ENCODE results near the gene SPAG9. TPM values are rescaled to one million over a fixed set of nuclear protein-coding genes. Genes with fewer than 3 reads are reported as not detected.

SPAG9 gene
- total RNA-seq, 4 donors from 2014 or later: 139 to 171 (median 143) TPM

- no peak overlapping the region for H3K27ac ChIP-seq
- no peaks in the 10 kb centered on the region for H3K36me3 ChIP-seq
- in situ Hi-C loops (cut with MboI; ENCODE audit: low sequenced_read_pairs in 4 of 4) (no loop called here), intact Hi-C loops (cut with DNase I; ENCODE audit: low total_unique reads) (no loop called here)
- DNase-seq (no peak), ATAC-seq (no peak)
- TF ChIP-seq, protein P1, sequence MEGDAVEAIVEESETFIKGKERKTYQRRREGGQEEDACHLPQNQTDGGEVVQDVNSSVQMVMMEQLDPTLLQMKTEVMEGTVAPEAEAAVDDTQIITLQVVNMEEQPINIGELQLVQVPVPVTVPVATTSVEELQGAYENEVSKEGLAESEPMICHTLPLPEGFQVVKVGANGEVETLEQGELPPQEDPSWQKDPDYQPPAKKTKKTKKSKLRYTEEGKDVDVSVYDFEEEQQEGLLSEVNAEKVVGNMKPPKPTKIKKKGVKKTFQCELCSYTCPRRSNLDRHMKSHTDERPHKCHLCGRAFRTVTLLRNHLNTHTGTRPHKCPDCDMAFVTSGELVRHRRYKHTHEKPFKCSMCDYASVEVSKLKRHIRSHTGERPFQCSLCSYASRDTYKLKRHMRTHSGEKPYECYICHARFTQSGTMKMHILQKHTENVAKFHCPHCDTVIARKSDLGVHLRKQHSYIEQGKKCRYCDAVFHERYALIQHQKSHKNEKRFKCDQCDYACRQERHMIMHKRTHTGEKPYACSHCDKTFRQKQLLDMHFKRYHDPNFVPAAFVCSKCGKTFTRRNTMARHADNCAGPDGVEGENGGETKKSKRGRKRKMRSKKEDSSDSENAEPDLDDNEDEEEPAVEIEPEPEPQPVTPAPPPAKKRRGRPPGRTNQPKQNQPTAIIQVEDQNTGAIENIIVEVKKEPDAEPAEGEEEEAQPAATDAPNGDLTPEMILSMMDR (IDR thresholded peaks at IDR 0.05 in 4 of 5, conservative IDR thresholded peaks at IDR 0.05 in 1 of 5): no peak
- no peak for TF ChIP-seq POLR2A (IDR thresholded peaks at IDR 0.05)
- peaks cover 0 to 6% of the 10 kb centered on the region in 2 donors for H3K4me1 ChIP-seq
- no peaks in the 10 kb centered on the region for H3K9me3 ChIP-seq
- H3K27me3 ChIP-seq: no peaks in the 10 kb centered on the region
- H3K4me3 ChIP-seq: no peak overlapping the region
Measured at GRCh38 chr17:51142597-51142996, 21.9 kb upstream of the SPAG9 start.

GRCh38 chr17:51135956-51136355 is 15.3 kb upstream of the SPAG9 start:
- no peaks in the 10 kb centered on the region for H3K27me3 ChIP-seq
- TF ChIP-seq, protein P1 (IDR thresholded peaks at IDR 0.05 in 4 of 5, conservative IDR thresholded peaks at IDR 0.05 in 1 of 5): no peak
- no peak for TF ChIP-seq POLR2A (IDR thresholded peaks at IDR 0.05)
- DNase-seq (no peak), ATAC-seq (no peak)
- no peaks in the 10 kb centered on the region for H3K9me3 ChIP-seq
- no peak overlapping the region for H3K4me3 ChIP-seq
- H3K27ac ChIP-seq: peak overlapping the region in 1 of 4 donors; percentile 64
- H3K4me1 ChIP-seq: peaks cover 13 to 18% of the 10 kb centered on the region in 2 donors
- H3K36me3 ChIP-seq: no peaks in the 10 kb centered on the region
- intact Hi-C loops (cut with DNase I; ENCODE audit: low total_unique reads) (no loop called here), in situ Hi-C loops (cut with MboI; ENCODE audit: low sequenced_read_pairs in 4 of 4) (no loop called here)

DNA sequence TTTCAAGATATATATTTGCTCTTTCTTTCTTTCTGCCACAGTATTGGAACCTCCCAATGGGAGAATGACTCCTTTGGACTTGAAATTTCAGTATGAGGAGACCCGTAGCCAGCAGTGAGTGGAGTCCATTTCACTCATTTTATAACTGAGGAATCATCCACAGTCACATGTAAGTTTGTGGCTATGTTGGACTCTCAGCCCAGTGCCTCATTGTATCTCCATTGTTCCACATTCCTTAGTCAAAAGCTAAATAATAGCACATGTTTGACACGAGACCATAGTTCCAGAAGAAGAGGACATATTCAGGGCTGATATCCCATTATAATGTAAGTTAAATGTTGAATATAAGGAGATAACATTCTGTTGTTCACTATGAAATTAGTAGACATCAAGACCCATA is 12.7 kb upstream of the SPAG9 start:
- in situ Hi-C loops (cut with MboI; ENCODE audit: low sequenced_read_pairs in 4 of 4): no loop called here
- intact Hi-C loops (cut with DNase I; ENCODE audit: low total_unique reads): no loop called here
- no peaks in the 10 kb centered on the region for H3K36me3 ChIP-seq
- H3K27ac ChIP-seq: peak overlapping the region; percentile 74 to 89 (median 82)
- ATAC-seq (peak; percentile 12 to 21), DNase-seq (no peak)
- H3K4me3 ChIP-seq: no peak overlapping the region
- H3K27me3 ChIP-seq: no peaks in the 10 kb centered on the region
- H3K4me1 ChIP-seq: peaks cover 13 to 18% of the 10 kb centered on the region in 2 donors
- TF ChIP-seq POLR2A (IDR thresholded peaks at IDR 0.05): no peak
- TF ChIP-seq, protein P1 (IDR thresholded peaks at IDR 0.05 in 4 of 5, conservative IDR thresholded peaks at IDR 0.05 in 1 of 5): no peak
- no peaks in the 10 kb centered on the region for H3K9me3 ChIP-seq

- no peak for DNase-seq
- peak overlapping the region in 1 of 4 donors; percentile 4 for H3K4me3 ChIP-seq
- no peaks in the 10 kb centered on the region for H3K9me3 ChIP-seq
- H3K27me3 ChIP-seq: no peaks in the 10 kb centered on the region
- ATAC-seq: peak; percentile 95 to 98
- intact Hi-C loops (cut with DNase I; ENCODE audit: low total_unique reads): no loop called here
- H3K27ac ChIP-seq: peak overlapping the region; percentile 74 to 89 (median 82)
- no peaks in the 10 kb centered on the region for H3K36me3 ChIP-seq
- in situ Hi-C loops (cut with MboI; ENCODE audit: low sequenced_read_pairs in 4 of 4): no loop called here
- TF ChIP-seq, protein P1 (IDR thresholded peaks at IDR 0.05 in 4 of 5, conservative IDR thresholded peaks at IDR 0.05 in 1 of 5): no peak
- TF ChIP-seq POLR2A (IDR thresholded peaks at IDR 0.05): no peak
- H3K4me1 ChIP-seq: peaks cover 13 to 18% of the 10 kb centered on the region in 2 donors
Measured at GRCh38 chr17:51132964-51133319, 12.3 kb upstream of the SPAG9 start.

GRCh38 chr17:51128076-51128475 is 7.4 kb upstream of the SPAG9 start:
- no peaks in the 10 kb centered on the region for H3K9me3 ChIP-seq
- DNase-seq (no peak), ATAC-seq (no peak)
- peaks cover 7 to 12% of the 10 kb centered on the region in 2 donors for H3K4me1 ChIP-seq
- no peaks in the 10 kb centered on the region for H3K27me3 ChIP-seq
- intact Hi-C loops (cut with DNase I; ENCODE audit: low total_unique reads) (no loop called here), in situ Hi-C loops (cut with MboI; ENCODE audit: low sequenced_read_pairs in 4 of 4) (no loop called here)
- H3K27ac ChIP-seq: no peak overlapping the region
- H3K4me3 ChIP-seq: no peak overlapping the region
- TF ChIP-seq, protein P1 (IDR thresholded peaks at IDR 0.05 in 4 of 5, conservative IDR thresholded peaks at IDR 0.05 in 1 of 5): no peak
- no peak for TF ChIP-seq POLR2A (IDR thresholded peaks at IDR 0.05)
- no peaks in the 10 kb centered on the region for H3K36me3 ChIP-seq

Data from gastrocnemius medialis (tissue), 4 donors.